Ectodermal cell (in vitro differentiated cells): ENCODE measurements around the gene ELOA.

Experiments
- H3K27ac ChIP-seq: 2 replicates; pipeline ENCODE4 v1.7.0; 2013; ENCODE audit warnings: mild to moderate bottlenecking, low read depth, low read length; ENCODE audit not compliant: insufficient read depth, poor library complexity, severe bottlenecking
- H3K27me3 ChIP-seq: 2 replicates; pipeline ENCODE4 v1.7.0; 2013; ENCODE audit warnings: mild to moderate bottlenecking, low read length; ENCODE audit not compliant: insufficient read depth, control insufficient read depth, poor library complexity, severe bottlenecking
- H3K36me3 ChIP-seq: one replicate; pipeline ENCODE4 v1.7.0; 2013; ENCODE audit warnings: low read length; ENCODE audit not compliant: control insufficient read depth, insufficient read depth
- H3K4me1 ChIP-seq: one replicate; pipeline ENCODE4 v1.7.0; 2013; ENCODE audit warnings: low read length; ENCODE audit not compliant: control insufficient read depth, insufficient read depth
- H3K4me3 ChIP-seq: 2 replicates; pipeline ENCODE4 v1.7.0; 2013; ENCODE audit warnings: low read depth, low read length, control low read depth; ENCODE audit not compliant: insufficient read depth
- H3K9me3 ChIP-seq: 2 replicates; pipeline ENCODE4 v1.7.0; 2013; ENCODE audit warnings: mild to moderate bottlenecking, low read length, moderate library complexity; ENCODE audit not compliant: control insufficient read depth
- WGBS, 2 experiments: methylation state at CpG; one replicate each; pipeline ENCODE4 v1.1.7; 2013; ENCODE audit warnings: missing lambda C conversion rate in 2 of 2; 5-methylcytosine and 5-hydroxymethylcytosine counted together

Gene ELOA

GRCh38 chr1:23759277-23759676 is 16.0 kb downstream of the ELOA start:
- Histone ChIP-seq H3K4me1 (no peaks in the 10 kb centered on the region), H3K4me3 (no peak overlapping the region), H3K9me3 (no peaks in the 10 kb centered on the region), H3K36me3 (peaks cover 68% of the 10 kb centered on the region), H3K27ac (no peak overlapping the region), H3K27me3 (no peaks in the 10 kb centered on the region)
- 92 to 97% methylated on average over 4 of the region's 4 CpGs for WGBS, 2 experiments

- Histone ChIP-seq H3K36me3 (peaks cover 32% of the 10 kb centered on the region), H3K4me1 (no peaks in the 10 kb centered on the region), H3K27me3 (no peaks in the 10 kb centered on the region), H3K27ac (no peak overlapping the region), H3K9me3 (no peaks in the 10 kb centered on the region), H3K4me3 (no peak overlapping the region)
- WGBS, 2 experiments = 87 to 90% methylated on average over 6 to 7 of the region's 7 CpGs
These were observed 19.8 kb downstream of the ELOA start for GRCh38 chr1:23763041-23763577.

GRCh38 chr1:23768733-23769132 is 25.5 kb downstream of the ELOA start:
- Histone ChIP-seq H3K36me3 (no peaks in the 10 kb centered on the region), H3K9me3 (no peaks in the 10 kb centered on the region), H3K27ac (no peak overlapping the region), H3K27me3 (no peaks in the 10 kb centered on the region), H3K4me1 (no peaks in the 10 kb centered on the region), H3K4me3 (no peak overlapping the region)
- 89 to 97% methylated on average over 4 of the region's 5 CpGs for WGBS, 2 experiments

GRCh38 chr1:23772049-23772853 is 29.0 kb downstream of the ELOA start:
- Histone ChIP-seq H3K27me3 (no peaks in the 10 kb centered on the region), H3K9me3 (no peaks in the 10 kb centered on the region), H3K27ac (no peak overlapping the region), H3K4me3 (no peak overlapping the region), H3K4me1 (no peaks in the 10 kb centered on the region), H3K36me3 (no peaks in the 10 kb centered on the region)
- 18 to 19% methylated on average over 12 of the region's 14 CpGs for WGBS, 2 experiments

- WGBS, 2 experiments = 92% methylated on average over 10 of the region's 10 CpGs
- no peaks in the 10 kb centered on the region for H3K4me1 ChIP-seq
- no peaks in the 10 kb centered on the region for H3K36me3 ChIP-seq
- no peak overlapping the region for H3K27ac ChIP-seq
- H3K27me3 ChIP-seq = no peaks in the 10 kb centered on the region
- no peaks in the 10 kb centered on the region for H3K9me3 ChIP-seq
- H3K4me3 ChIP-seq = no peak overlapping the region
These were observed 29.6 kb downstream of the ELOA start for GRCh38 chr1:23772854-23773242.

- Histone ChIP-seq H3K4me1 (peaks cover 5% of the 10 kb centered on the region), H3K4me3 (no peak overlapping the region), H3K27ac (no peak overlapping the region), H3K27me3 (no peaks in the 10 kb centered on the region), H3K36me3 (no peaks in the 10 kb centered on the region), H3K9me3 (no peaks in the 10 kb centered on the region)
- WGBS, 2 experiments = 91 to 92% methylated on average over 5 to 6 of the region's 6 CpGs
These were observed 31.1 kb downstream of the ELOA start for GRCh38 chr1:23774174-23774880.

GRCh38 chr1:23776217-23776616 is 32.9 kb downstream of the ELOA start:
- Histone ChIP-seq H3K27me3 (no peaks in the 10 kb centered on the region), H3K36me3 (peaks cover 6% of the 10 kb centered on the region), H3K27ac (no peak overlapping the region), H3K4me1 (peaks cover 8% of the 10 kb centered on the region), H3K4me3 (no peak overlapping the region), H3K9me3 (no peaks in the 10 kb centered on the region)
- WGBS, 2 experiments = 90 to 95% methylated on average over 2 of the region's 2 CpGs

- Histone ChIP-seq H3K27me3 (no peaks in the 10 kb centered on the region), H3K36me3 (peaks cover 6% of the 10 kb centered on the region), H3K4me1 (peaks cover 8% of the 10 kb centered on the region), H3K9me3 (no peaks in the 10 kb centered on the region), H3K27ac (peak within 1 kb of the TSS; percentile 64), H3K4me3 (peak within 1 kb of the TSS; percentile 90)
- 0% methylated on average over 86 to 89 of the region's 91 CpGs for WGBS, 2 experiments
These were observed 34.9 kb downstream of the ELOA start, which contains the start of gene PITHD1 for GRCh38 chr1:23777979-23778814. TSS of gene PITHD1 (plus strand) at chr1:23778418. CDS start at chr1:23778516, 98 bp downstream.

GRCh38 chr1:23779826-23780371 is 36.6 kb downstream of the ELOA start:
- WGBS, 2 experiments = 95 to 97% methylated on average over 3 of the region's 3 CpGs
- H3K36me3 ChIP-seq = peaks cover 6% of the 10 kb centered on the region
- no peaks in the 10 kb centered on the region for H3K27me3 ChIP-seq
- no peaks in the 10 kb centered on the region for H3K9me3 ChIP-seq
- no peak overlapping the region for H3K4me3 ChIP-seq
- H3K4me1 ChIP-seq = peaks cover 8% of the 10 kb centered on the region
- H3K27ac ChIP-seq = no peak overlapping the region
